ENCODE data around the gene LRRC8B. TPM values are rescaled to one million over a fixed set of nuclear protein-coding genes. Genes with fewer than 3 reads are reported as not detected.

Gene LRRC8B
- total and polyA plus RNA-seq, 9 of the 15 experiments (the other 6 are each of a cell fraction or from before 2014, with no cell fraction given) = 4.3 to 43.7 (median 14.4) TPM

- Histone ChIP-seq H3K4me3 (no peak overlapping the region), H3K9me3 (replicated peaks; ENCODE audit: control insufficient read depth, insufficient read depth, low read depth, low read length) (no peaks in the 10 kb centered on the region), H2AFZ (ENCODE audit: low read depth, low read length) (no peak overlapping the region), H3K36me3 (ENCODE audit: control insufficient read depth, insufficient read depth, low read length) (no peaks in the 10 kb centered on the region), H3K9ac (ENCODE audit: insufficient read depth in 1 of 2, low read depth in 2 of 2, low read length in 2 of 2) (no peak overlapping the region), H3K4me1 (replicated peaks in 1 of 2; ENCODE audit: control insufficient read depth in 2 of 2, insufficient read depth in 2 of 2, low read length in 2 of 2) (no peaks in the 10 kb centered on the region), H3K27me3 (ENCODE audit: control insufficient read depth in 2 of 2, insufficient read depth in 2 of 2, low read length in 2 of 2) (no peaks in the 10 kb centered on the region; a peak in 4 of 5 replicates), H3K4me2 (ENCODE audit: insufficient read depth, low read length) (no peak overlapping the region), H4K20me1 (replicated peaks; ENCODE audit: control insufficient read depth, insufficient read depth, low read length) (no peaks in the 10 kb centered on the region), H3K27ac (ENCODE audit: extremely low read depth, low read depth, low read length) (no peak overlapping the region), H3K9me1 (ENCODE audit: control insufficient read depth, insufficient read depth, low read length) (no peaks in the 10 kb centered on the region), H3K79me2 (ENCODE audit: control insufficient read depth, insufficient read depth, low read length) (no peaks in the 10 kb centered on the region)
- 6% methylated on average over 2 of the region's 2 CpGs for WGBS (ENCODE audit: insufficient coverage, low coverage, missing lambda C conversion rate)
- ATAC-seq (no peak), DNase-seq (ENCODE audit: extremely low read depth in 1 of 4, low spot score in 3 of 4) (no peak), FAIRE-seq (no peak)
- no TSS peak for BruUV-seq (replicated peaks)
- in situ Hi-C loops (cut with MboI) = no loop called here
- POLR2A ChIA-PET = no interaction called here
- CTCF ChIA-PET (ENCODE audit: low intra/inter-chr PET ratio) = no interaction called here
- intact Hi-C loops (cut with micrococcal nuclease) = no loop called here
- TF ChIP-seq SMAD1 (IDR thresholded peaks at IDR 0.05; ENCODE audit: low read depth, low read length, partially characterized antibody) (no peak), OTX1 (CRISPR knock-in tag; IDR thresholded peaks at IDR 0.05) (no peak), DIDO1 (tag; IDR thresholded peaks at IDR 0.05; ENCODE audit: low read depth) (no peak), GABPB2 (CRISPR knock-in tag; conservative IDR thresholded peaks at IDR 0.05) (no peak), RAD51 (IDR thresholded peaks at IDR 0.05; ENCODE audit: borderline replicate concordance, low read depth) (no peak), CEBPZ (IDR thresholded peaks at IDR 0.05; ENCODE audit: borderline replicate concordance, low read depth, low read length) (no peak), CSDE1 (IDR thresholded peaks at IDR 0.05) (no peak), CEBPB (tag; IDR thresholded peaks at IDR 0.05) (no peak)
Observed at GRCh38 chr1:89503690-89504089, 20.9 kb upstream of the LRRC8B start.
